Endothelial cell of umbilical vein (primary cell): ENCODE results near the gene IGFL1. TPM values are rescaled to one million over a fixed set of nuclear protein-coding genes. Genes with fewer than 3 reads are reported as not detected.
A peak's percentile ranks its signal among the peaks of the same experiment; 100 is the strongest.

Experiments used
- BruUV-seq: library from RNA; stranded (reverse); fragments of 400-500 nt; replicated peaks from 2 replicates; lab custom pipeline; 2021; lab: Mats Ljungman, UMichigan
- CTCF ChIA-PET: fragments of 300-600, 350-600 bp; sonication (Branson Sonifier 250); formaldehyde crosslinking; loops from one replicate; lab custom pipeline; 2021; ENCODE audit warnings: antibody characterized with exemption, inconsistent platforms; lab: Charles Lee
- POLR2A ChIA-PET: fragments of 300-600, 350-600 bp; sonication (Branson Sonifier 250); formaldehyde crosslinking; loops from one replicate; lab custom pipeline; 2021; ENCODE audit warnings: antibody characterized with exemption, inconsistent platforms; lab: Charles Lee
- DNase-seq: peaks from one replicate; pipeline ENCODE4 v3.0.0-alpha.2; 2011; ENCODE audit warnings: low read depth, low spot score
- FAIRE-seq: peaks from 2 replicates; lab custom pipeline; 2011; peaks lifted over from hg19 to GRCh38; lab: Jason Lieb, UNC
- H2AFZ ChIP-seq: 2 replicates; pipeline ENCODE4 v1.6.0; 2012; ENCODE audit warnings: low read depth, low read length, control low read depth, inconsistent platforms
- H3K27ac ChIP-seq: 2 replicates; pipeline ENCODE4 v1.5.1; 2011; ENCODE audit warnings: low read depth, mild to moderate bottlenecking, control low read depth, low read length, moderate library complexity; ENCODE audit not compliant: insufficient read depth
- H3K27me3 ChIP-seq, 2 experiments: 2 replicates each; pipeline versions ENCODE4 v1.6.0 to v1.6.1; 2011; ENCODE audit warnings: low read length in 2 of 2, mixed read lengths in 1 of 2; ENCODE audit not compliant: control insufficient read depth in 2 of 2, insufficient read depth in 2 of 2
- H3K36me3 ChIP-seq, 2 experiments: 2 replicates in 1 of 2; 3 replicates in 1 of 2; pipeline ENCODE4 v1.5.1; 2011; ENCODE audit warnings: low read length in 2 of 2, mild to moderate bottlenecking in 1 of 2, moderate library complexity in 1 of 2; ENCODE audit not compliant: control insufficient read depth in 2 of 2, insufficient read depth in 2 of 2; ENCODE audit errors: extremely low read depth in 1 of 2
- H3K4me1 ChIP-seq: 3 replicates; pipeline ENCODE4 v1.5.1; 2011; ENCODE audit warnings: mild to moderate bottlenecking, low read length; ENCODE audit not compliant: control insufficient read depth, insufficient read depth; ENCODE audit errors: extremely low read depth
- H3K4me2 ChIP-seq: 2 replicates; pipeline ENCODE4 v1.6.1; 2011; ENCODE audit warnings: low read length, control low read depth, mixed read lengths; ENCODE audit not compliant: insufficient read depth
- H3K4me3 ChIP-seq, 3 experiments: fragments of 200-600 bp in 1 of 3; sonication (generic), shearing (Covaris generic) in 1 of 3; replicated peaks in 1 of 3; 2 replicates each; pipeline ENCODE4 v1.5.1; 2011 to 2016; ENCODE audit warnings: control low read depth in 3 of 3, low read length in 3 of 3, mild to moderate bottlenecking in 2 of 3, inconsistent platforms in 1 of 3, low read depth in 1 of 3, moderate library complexity in 1 of 3; ENCODE audit not compliant: insufficient read depth in 1 of 3
- H3K79me2 ChIP-seq: 2 replicates; pipeline ENCODE4 v1.6.0; 2012; ENCODE audit warnings: low read length, inconsistent platforms; ENCODE audit not compliant: control insufficient read depth, insufficient read depth
- H3K9ac ChIP-seq: replicated peaks from 2 replicates; pipeline ENCODE3; 2011; ENCODE audit warnings: low read length, control low read depth; ENCODE audit not compliant: insufficient read depth; ENCODE audit errors: extremely low read depth
- H3K9me1 ChIP-seq: replicated peaks from 3 replicates; pipeline ENCODE4 v1.6.0; 2011; ENCODE audit warnings: mild to moderate bottlenecking, low read length; ENCODE audit not compliant: control insufficient read depth, insufficient read depth; ENCODE audit errors: extremely low read depth
- H3K9me3 ChIP-seq: replicated peaks from 2 replicates; pipeline ENCODE4 v1.5.1; 2012; ENCODE audit warnings: low read length, inconsistent platforms; ENCODE audit not compliant: control insufficient read depth, insufficient read depth
- H4K20me1 ChIP-seq: replicated peaks from 2 replicates; pipeline ENCODE3; 2011; ENCODE audit warnings: mild to moderate bottlenecking, low read length; ENCODE audit not compliant: control insufficient read depth, insufficient read depth; ENCODE audit errors: extremely low read depth
- EZH2 ChIP-seq: IDR thresholded peaks from 2 replicates; pipeline ENCODE4 v1.6.1; 2012; ENCODE audit warnings: borderline replicate concordance, low read depth, mild to moderate bottlenecking, moderate library complexity, low read length, inconsistent platforms; ENCODE audit not compliant: severe bottlenecking
- GATA2 ChIP-seq: IDR thresholded peaks from 2 replicates; pipeline ENCODE4 v1.7.0; 2011; ENCODE audit warnings: low read depth, mild to moderate bottlenecking, moderate library complexity, mixed read lengths, low read length; ENCODE audit not compliant: insufficient read length, insufficient read depth
- JUN ChIP-seq: IDR thresholded peaks from 2 replicates; pipeline ENCODE4 v1.6.1; 2011; ENCODE audit warnings: borderline replicate concordance, low read depth; ENCODE audit not compliant: insufficient read length, insufficient read depth
- MYC ChIP-seq: IDR thresholded peaks from one replicate; pipeline ENCODE4 v1.6.1; 2011; ENCODE audit warnings: mild to moderate bottlenecking, low read depth, low read length
- POLR2A ChIP-seq: IDR thresholded peaks from 2 replicates; pipeline ENCODE4 v1.6.1; 2012; ENCODE audit warnings: low read depth, mild to moderate bottlenecking, control low read depth, low read length
- dilution Hi-C: fragments of 300-500 bp; cut with MboI; formaldehyde crosslinking; loops from one replicate; pipeline ENCODE4 v1.15.0; 2019; ENCODE audit warnings: low sequenced_read_pairs; ENCODE audit not compliant: extremely low pct_ligation_motif_present
- intact Hi-C: fragments of 100-400 bp; cut with micrococcal nuclease; formaldehyde crosslinking; loops from one replicate; pipeline ENCODE4 v1.10.0; 2022
- polyA plus RNA-seq, 4 experiments: library from polyadenylated mRNA; depleted of rRNA in 3 of 4; stranded (reverse) in 3 of 4; unstranded in 1 of 4; fragments of >200 nt; gene quantifications; 2 replicates each; pipeline versions ENCODE4 v1.2.1 to v1.2.3, GENCODE V29; 2011 to 2012; ENCODE audit warnings: missing spikeins in 1 of 4
- total RNA-seq: library from RNA; stranded (reverse); gene quantifications from 2 replicates; pipeline ENCODE4 v1.2.3, GENCODE V29; 2021
- TF ChIP-seq, protein P1 (sequence below), 2 donors: IDR thresholded peaks; 1 replicate in 1 of 2; 2 replicates in 1 of 2; pipeline ENCODE4 v1.5.1; 2011; ENCODE audit warnings: low read length in 2 of 2, mild to moderate bottlenecking in 2 of 2, moderate library complexity in 2 of 2, control low read depth in 1 of 2, inconsistent platforms in 1 of 2, low read depth in 1 of 2; ENCODE audit not compliant: insufficient read depth in 1 of 2; ENCODE audit errors: extremely low read depth in 1 of 2
- TF ChIP-seq, protein P2 (sequence below): IDR thresholded peaks from 2 replicates; pipeline ENCODE4 v1.6.1; 2011; ENCODE audit not compliant: insufficient read depth, insufficient read length

Gene IGFL1
- total and polyA plus RNA-seq, 2 donors (not counting 3 experiments of a cell fraction or from before 2014, with no cell fraction given) = not detected

DNA sequence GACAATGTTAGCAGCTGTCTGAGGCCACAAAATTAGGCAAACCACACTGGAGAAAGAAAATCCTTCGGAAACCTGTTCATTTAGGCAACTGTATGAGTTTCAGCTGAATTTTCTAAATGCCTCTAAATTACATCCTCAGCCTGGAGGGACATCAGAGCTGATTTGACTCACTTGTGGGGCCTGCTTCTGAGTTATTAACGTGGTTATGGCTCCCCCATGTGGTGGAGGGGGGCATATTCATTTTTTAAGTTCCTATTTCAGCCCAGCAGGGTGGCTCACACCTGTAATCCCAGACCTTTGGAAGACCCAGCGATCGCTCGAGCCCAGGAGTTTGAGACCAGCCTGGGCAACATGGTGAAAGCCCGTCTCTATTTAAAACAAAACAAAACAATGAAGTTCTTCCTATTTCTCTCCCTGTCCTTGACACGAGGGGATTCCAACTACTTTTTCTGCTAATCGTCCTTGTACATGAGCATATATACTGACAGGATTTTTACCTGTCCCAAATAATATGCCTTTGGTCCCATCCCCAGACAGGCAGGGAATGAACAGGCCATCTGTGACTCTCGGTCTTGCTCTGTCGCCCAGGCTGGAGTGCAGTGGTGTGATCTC is 35.8 kb downstream of the IGFL1 start:
- Histone ChIP-seq H3K9me3 (no peaks in the 10 kb centered on the region), H3K4me2 (no peak overlapping the region), H3K27ac (no peak overlapping the region), H3K4me3 (no peak overlapping the region), H3K9me1 (no peaks in the 10 kb centered on the region), H4K20me1 (no peaks in the 10 kb centered on the region), H3K9ac (no peak overlapping the region), H2AFZ (no peak overlapping the region), H3K4me1 (peaks cover 6% of the 10 kb centered on the region), H3K27me3 (peaks cover 5 to 7% of the 10 kb centered on the region in 2 experiments), H3K36me3 (no peaks in the 10 kb centered on the region), H3K79me2 (no peaks in the 10 kb centered on the region)
- CTCF ChIA-PET = interaction anchor here (0.5 to 9.4 kb wide), 28 partner anchors 9 to 383 kb away, joined by 3 to 170 read pairs (median 4); partner anchors contain the start of gene PGLYRP1
- DNase-seq (peak; percentile 83), FAIRE-seq (peak; percentile 96)
- dilution Hi-C loops (no loop called here), intact Hi-C loops (loop anchor here (1.0 to 2.0 kb wide), 4 partner anchors 77 to 236 kb away; no protein-coding TSS in a partner anchor)
- POLR2A ChIA-PET = no interaction called here
- TF ChIP-seq, protein P1, sequence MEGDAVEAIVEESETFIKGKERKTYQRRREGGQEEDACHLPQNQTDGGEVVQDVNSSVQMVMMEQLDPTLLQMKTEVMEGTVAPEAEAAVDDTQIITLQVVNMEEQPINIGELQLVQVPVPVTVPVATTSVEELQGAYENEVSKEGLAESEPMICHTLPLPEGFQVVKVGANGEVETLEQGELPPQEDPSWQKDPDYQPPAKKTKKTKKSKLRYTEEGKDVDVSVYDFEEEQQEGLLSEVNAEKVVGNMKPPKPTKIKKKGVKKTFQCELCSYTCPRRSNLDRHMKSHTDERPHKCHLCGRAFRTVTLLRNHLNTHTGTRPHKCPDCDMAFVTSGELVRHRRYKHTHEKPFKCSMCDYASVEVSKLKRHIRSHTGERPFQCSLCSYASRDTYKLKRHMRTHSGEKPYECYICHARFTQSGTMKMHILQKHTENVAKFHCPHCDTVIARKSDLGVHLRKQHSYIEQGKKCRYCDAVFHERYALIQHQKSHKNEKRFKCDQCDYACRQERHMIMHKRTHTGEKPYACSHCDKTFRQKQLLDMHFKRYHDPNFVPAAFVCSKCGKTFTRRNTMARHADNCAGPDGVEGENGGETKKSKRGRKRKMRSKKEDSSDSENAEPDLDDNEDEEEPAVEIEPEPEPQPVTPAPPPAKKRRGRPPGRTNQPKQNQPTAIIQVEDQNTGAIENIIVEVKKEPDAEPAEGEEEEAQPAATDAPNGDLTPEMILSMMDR (IDR thresholded peaks at IDR 0.05; ENCODE audit: extremely low read depth in 1 of 2, insufficient read depth in 1 of 2, low read depth in 1 of 2, low read length in 2 of 2) = peak; percentile 61 to 73
- TF ChIP-seq MYC (no peak), POLR2A (no peak)
- BruUV-seq = no TSS peak

DNA sequence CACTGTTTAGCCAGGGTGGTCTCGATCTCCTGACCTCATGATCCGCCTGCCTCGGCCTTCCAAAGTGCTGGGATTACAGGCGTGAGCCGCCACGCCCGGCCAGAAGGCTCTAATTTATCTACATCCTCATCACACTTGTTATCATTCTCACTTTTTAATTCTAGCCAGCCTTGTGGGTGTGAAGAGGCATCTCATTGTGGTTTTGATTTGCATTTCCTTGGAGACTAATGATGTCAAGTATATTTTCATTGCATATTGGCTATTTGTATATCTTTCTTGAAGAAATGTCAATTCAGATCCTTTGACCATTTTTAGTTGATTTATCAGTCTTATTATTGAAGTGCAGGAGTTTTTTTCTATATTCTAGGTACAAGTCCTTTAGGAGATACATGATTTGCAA is 39.6 kb downstream of the IGFL1 start:
- DNase-seq = no peak
- no TSS peak for BruUV-seq
- POLR2A ChIA-PET = no interaction called here
- TF ChIP-seq, protein P2, sequence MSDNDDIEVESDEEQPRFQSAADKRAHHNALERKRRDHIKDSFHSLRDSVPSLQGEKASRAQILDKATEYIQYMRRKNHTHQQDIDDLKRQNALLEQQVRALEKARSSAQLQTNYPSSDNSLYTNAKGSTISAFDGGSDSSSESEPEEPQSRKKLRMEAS = no peak
- TF ChIP-seq POLR2A (no peak), JUN (no peak), EZH2 (no peak), GATA2 (no peak)
- TF ChIP-seq, protein P1 (IDR thresholded peaks at IDR 0.05; ENCODE audit: extremely low read depth in 1 of 2, insufficient read depth in 1 of 2, low read depth in 1 of 2, low read length in 2 of 2) = no peak
- Histone ChIP-seq H3K27ac (no peak overlapping the region), H3K9ac (no peak overlapping the region), H3K27me3 (peaks cover 1 to 11% of the 10 kb centered on the region in 2 experiments), H3K9me1 (no peaks in the 10 kb centered on the region), H2AFZ (no peak overlapping the region), H4K20me1 (no peaks in the 10 kb centered on the region), H3K4me3 (no peak overlapping the region), H3K4me1 (no peaks in the 10 kb centered on the region), H3K36me3 (no peaks in the 10 kb centered on the region), H3K9me3 (no peaks in the 10 kb centered on the region), H3K79me2 (no peaks in the 10 kb centered on the region), H3K4me2 (no peak overlapping the region)
- no peak for FAIRE-seq
- dilution Hi-C loops = no loop called here
- intact Hi-C loops = no loop called here
- CTCF ChIA-PET = interaction anchor here (1.0 to 9.4 kb wide), 6 partner anchors 12 to 240 kb away, joined by 3 to 170 read pairs (median 6); no protein-coding TSS in a partner anchor
